ENCODE results near the gene IFITM5.
"Not testable (repeated sequence)": the region's sequence is repeated elsewhere in the genome, so short reads cannot be mapped to it uniquely, and the experiment has no call there.

The IFITM5 gene

GRCh38 chr11:295351-296170, 3.8 kb downstream of the IFITM5 start:
- DNase-seq (ENCODE audit: low read depth in 2 of 2) = no peak

- no peak for DNase-seq (ENCODE audit: low read depth in 2 of 2)
Observed at GRCh38 chr11:294780-295179, 4.5 kb downstream of the IFITM5 start.

- no peak for DNase-seq (ENCODE audit: low read depth in 2 of 2)
Observed at GRCh38 chr11:293852-294661, 5.3 kb downstream of the IFITM5 start.

GRCh38 chr11:293271-293851, 6.0 kb downstream of the IFITM5 start:
- DNase-seq (ENCODE audit: low read depth in 2 of 2) = no peak

GRCh38 chr11:292211-293121, 6.9 kb downstream of the IFITM5 start:
- no peak for DNase-seq (ENCODE audit: low read depth in 2 of 2)

- DNase-seq (ENCODE audit: low read depth in 2 of 2) = no peak
Observed at GRCh38 chr11:291281-292210, 7.8 kb downstream of the IFITM5 start.

GRCh38 chr11:290621-291231, 8.6 kb downstream of the IFITM5 start:
- DNase-seq (ENCODE audit: low read depth in 2 of 2) = no peak

- DNase-seq (ENCODE audit: low read depth in 2 of 2) = no peak
Observed at GRCh38 chr11:289712-290620, 9.4 kb downstream of the IFITM5 start.

- DNase-seq (ENCODE audit: low read depth in 2 of 2) = no peak
Observed at GRCh38 chr11:289398-289711, 10.0 kb downstream of the IFITM5 start.

GRCh38 chr11:288478-289397, 10.6 kb downstream of the IFITM5 start, which contains the start of gene PGGHG:
PGGHG (plus strand) TSS chr11:289126; CDS start chr11:289817, 691 bp downstream.
- DNase-seq (ENCODE audit: low read depth in 2 of 2) = no peak

- no peak for DNase-seq (ENCODE audit: low read depth in 2 of 2)
Observed at GRCh38 chr11:287821-288477, 11.4 kb downstream of the IFITM5 start.

GRCh38 chr11:286977-287820, 12.1 kb downstream of the IFITM5 start:
- DNase-seq (ENCODE audit: low read depth in 2 of 2) = not testable (repeated sequence)

- DNase-seq (ENCODE audit: low read depth in 2 of 2) = no peak
Observed at GRCh38 chr11:285894-286220, 13.5 kb downstream of the IFITM5 start.

- no peak for DNase-seq (ENCODE audit: low read depth in 2 of 2)
Observed at GRCh38 chr11:285021-285893, 14.1 kb downstream of the IFITM5 start.
